ENCODE data around the gene TMEM135.
"Not testable (repeated sequence)": the region's sequence is repeated elsewhere in the genome, so short reads cannot be mapped to it uniquely, and the experiment has no call there.

TMEM135 gene

DNA sequence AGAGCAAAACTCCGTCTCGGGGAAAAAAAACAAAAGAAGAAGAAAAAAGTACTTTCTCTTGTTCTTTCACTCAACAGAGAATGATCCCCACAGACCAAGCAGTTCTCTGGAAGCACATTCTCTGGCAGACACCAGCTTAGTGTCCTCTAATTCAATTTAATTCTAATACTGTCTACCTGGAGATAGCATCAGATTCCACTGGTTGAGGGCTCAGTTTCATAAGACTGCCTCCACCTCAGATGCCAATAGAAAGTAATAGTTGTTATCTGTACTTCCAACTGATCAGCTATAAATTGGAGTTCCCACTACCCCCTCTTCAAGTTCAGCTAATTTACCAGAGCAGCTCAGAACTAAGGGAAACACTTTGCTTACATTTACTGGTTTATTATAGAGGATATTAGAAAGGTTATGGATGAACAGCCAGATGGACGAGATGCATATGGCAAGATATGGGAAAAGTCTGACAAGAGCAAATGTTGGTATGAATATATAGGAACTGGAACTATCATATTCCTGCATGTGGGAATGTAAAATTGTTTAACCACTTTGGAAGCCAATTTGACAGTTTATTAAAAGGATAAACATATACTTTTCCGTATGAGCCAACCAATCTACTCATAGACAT lies 64.3 kb downstream of the TMEM135 start:
- TF ChIP-seq, protein P1, sequence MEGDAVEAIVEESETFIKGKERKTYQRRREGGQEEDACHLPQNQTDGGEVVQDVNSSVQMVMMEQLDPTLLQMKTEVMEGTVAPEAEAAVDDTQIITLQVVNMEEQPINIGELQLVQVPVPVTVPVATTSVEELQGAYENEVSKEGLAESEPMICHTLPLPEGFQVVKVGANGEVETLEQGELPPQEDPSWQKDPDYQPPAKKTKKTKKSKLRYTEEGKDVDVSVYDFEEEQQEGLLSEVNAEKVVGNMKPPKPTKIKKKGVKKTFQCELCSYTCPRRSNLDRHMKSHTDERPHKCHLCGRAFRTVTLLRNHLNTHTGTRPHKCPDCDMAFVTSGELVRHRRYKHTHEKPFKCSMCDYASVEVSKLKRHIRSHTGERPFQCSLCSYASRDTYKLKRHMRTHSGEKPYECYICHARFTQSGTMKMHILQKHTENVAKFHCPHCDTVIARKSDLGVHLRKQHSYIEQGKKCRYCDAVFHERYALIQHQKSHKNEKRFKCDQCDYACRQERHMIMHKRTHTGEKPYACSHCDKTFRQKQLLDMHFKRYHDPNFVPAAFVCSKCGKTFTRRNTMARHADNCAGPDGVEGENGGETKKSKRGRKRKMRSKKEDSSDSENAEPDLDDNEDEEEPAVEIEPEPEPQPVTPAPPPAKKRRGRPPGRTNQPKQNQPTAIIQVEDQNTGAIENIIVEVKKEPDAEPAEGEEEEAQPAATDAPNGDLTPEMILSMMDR (conservative IDR thresholded peaks at IDR 0.05; ENCODE audit: low read length), result no peak
- no peak overlapping the region for H3K4me3 ChIP-seq (ENCODE audit: low read length)
- DNase-seq (ENCODE audit: low read depth), result no peak

DNA sequence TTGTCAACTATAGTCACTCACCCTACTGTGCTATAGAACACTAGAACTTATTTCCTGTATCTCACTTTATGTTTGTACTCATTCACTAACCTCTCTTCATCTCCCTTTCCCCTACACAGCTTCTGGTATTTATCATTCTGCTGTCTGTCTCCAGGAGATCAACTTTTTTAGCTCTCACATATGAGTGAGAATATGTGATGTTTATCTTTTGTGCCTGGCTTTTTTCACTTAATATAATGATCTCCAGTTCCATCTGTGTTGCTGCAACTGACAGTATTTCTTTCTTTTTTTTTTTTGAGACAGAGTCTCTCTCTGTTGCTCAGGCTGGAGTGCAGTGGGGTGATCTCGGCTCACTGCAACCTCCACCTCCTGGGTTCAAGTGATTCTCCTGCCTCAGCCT lies 68.1 kb downstream of the TMEM135 start:
- not testable (repeated sequence) for H3K4me3 ChIP-seq (ENCODE audit: low read length); DNase-seq (ENCODE audit: low read depth)

DNA sequence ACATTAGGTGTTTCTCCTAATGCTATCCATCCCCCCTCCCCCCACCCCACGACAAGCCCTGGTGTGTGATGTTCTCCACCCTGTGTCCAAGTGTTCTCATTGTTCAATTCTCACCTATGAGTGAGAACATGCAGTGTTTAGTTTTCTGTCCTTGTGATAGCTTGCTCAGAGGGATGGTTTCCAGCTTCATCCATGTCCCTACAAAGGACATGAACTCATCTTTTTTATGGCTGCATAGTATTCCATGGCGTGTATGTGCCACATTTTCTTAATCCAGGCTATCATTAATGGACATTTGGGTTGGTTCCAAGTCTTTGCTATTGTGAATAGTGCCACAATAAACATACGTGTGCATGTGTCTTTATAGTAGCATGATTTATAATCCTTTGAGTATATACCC lies 69.6 kb downstream of the TMEM135 start:
- not testable (repeated sequence) for H3K4me3 ChIP-seq (ENCODE audit: low read length); DNase-seq (ENCODE audit: low read depth)

DNA sequence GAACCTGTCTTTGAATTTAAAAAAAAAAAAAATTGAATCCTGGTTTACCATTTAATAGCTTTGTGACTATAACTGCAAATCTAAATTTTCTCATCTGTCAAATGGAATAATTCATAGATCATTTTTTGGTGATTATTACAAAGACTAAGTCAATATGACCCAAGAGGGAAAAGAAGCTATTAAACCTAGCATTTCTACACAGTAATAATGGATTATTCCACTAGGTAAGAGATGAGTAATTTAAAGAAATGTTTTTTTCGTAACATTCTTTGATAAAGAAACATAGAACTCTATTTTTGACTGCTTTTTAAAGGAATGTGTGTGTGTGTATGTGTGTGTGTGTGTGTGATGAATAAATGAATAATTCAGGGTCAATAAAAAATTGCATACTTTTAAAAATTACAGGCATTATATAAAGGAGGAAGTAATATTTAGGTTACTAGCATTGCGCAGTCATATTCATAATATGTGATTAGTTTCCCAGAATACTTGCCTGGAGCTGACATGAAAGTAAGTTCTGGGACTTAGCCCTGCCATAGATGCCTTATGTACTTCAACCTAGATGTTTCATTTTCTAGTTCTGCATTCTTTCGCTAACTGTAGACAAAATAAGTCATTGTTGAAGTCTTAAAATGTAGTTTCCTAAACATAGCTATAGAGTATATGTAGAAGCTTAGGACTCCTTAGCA lies 72.9 kb downstream of the TMEM135 start:
- TF ChIP-seq, protein P1 (conservative IDR thresholded peaks at IDR 0.05; ENCODE audit: low read length), result no peak
- no peak for DNase-seq (ENCODE audit: low read depth)
- no peak overlapping the region for H3K4me3 ChIP-seq (ENCODE audit: low read length)

DNA sequence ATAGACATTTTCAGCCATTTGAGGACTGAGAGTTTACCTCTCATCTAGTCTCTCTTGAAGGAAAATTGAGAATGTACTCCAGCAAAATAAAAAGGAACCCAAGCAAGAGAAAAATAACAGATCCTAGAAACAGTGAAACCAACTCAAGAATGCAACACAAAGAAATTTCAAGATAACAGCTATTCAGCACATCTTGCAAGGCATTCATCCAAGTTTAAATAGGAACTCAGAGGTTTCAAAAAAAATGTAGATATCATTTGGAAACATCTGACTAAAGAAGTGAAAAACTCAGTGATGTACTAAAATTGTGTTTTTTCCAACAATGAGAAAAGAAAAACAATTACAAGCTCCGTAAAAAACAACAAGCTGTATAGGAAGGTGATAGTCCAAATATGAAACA lies 76.4 kb downstream of the TMEM135 start:
- TF ChIP-seq, protein P1 (conservative IDR thresholded peaks at IDR 0.05; ENCODE audit: low read length), result no peak
- no peak overlapping the region for H3K4me3 ChIP-seq (ENCODE audit: low read length)
- peak; percentile 21 for DNase-seq (ENCODE audit: low read depth)

DNA sequence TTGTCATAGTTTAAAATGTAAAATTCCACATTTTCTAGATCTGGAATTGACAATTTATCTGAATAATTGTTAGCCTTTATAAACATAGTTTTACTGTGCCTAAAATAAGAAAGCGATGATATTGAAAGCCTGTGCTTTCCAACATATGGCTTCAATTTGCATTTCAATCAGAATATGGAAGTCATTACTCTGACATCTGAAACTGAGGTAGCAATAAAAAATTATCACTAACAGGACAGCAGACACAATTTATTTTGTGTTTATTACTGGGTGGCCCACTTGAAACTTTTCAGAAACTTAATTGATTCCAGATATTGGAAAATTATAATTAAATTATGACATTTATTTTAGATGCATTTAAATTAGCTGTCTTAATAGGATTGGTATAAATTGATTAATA lies 78.5 kb downstream of the TMEM135 start:
- TF ChIP-seq, protein P1 (conservative IDR thresholded peaks at IDR 0.05; ENCODE audit: low read length), result no peak
- peak; percentile 17 for DNase-seq (ENCODE audit: low read depth)
- no peak overlapping the region for H3K4me3 ChIP-seq (ENCODE audit: low read length)

DNA sequence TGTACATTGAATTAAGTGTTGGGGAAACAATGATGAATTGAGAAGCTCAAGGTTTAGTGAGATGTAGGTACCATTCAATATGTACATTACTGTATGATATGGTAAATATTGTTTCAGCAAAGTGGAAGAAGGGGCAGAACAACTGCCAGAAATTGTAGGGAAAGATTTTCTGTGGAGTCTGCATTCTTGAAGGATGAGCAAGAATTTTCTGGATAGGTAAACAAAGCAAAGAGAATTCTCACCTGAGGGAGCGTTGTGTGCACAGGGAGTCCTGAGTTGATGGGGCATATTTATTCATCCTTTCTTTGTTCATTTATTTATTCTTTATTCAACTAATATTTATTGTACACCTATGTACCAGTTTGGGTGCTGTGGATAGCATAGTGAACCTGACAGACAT lies 83.2 kb downstream of the TMEM135 start:
- TF ChIP-seq, protein P1 (conservative IDR thresholded peaks at IDR 0.05; ENCODE audit: low read length), result no peak
- no peak overlapping the region for H3K4me3 ChIP-seq (ENCODE audit: low read length)
- DNase-seq (ENCODE audit: low read depth), result no peak

DNA sequence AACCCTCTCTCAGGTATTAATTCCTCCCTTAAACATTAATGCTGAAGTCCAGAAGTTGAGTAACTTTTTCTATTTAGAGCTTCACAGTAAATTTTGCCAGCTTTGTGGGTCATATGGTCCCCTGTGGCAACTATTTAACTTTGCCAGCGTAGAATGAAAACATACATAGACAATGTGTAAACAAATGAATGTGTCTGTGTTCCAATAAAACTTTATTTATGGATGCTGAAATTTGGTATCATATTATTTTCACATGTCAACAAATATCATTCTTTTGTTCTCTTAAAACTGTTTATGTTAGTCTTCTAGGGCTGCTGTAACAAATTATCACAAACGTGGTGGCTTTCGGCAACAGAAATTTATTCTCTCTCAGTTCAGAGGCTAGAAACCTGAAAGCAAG lies 85.1 kb downstream of the TMEM135 start:
- H3K4me3 ChIP-seq (ENCODE audit: low read length), result no peak overlapping the region
- no peak for DNase-seq (ENCODE audit: low read depth)
- TF ChIP-seq, protein P1 (conservative IDR thresholded peaks at IDR 0.05; ENCODE audit: low read length), result no peak

All from AG10803 (cell line).